Thoracic aorta (tissue), 2 donors: ENCODE results near the gene ZDHHC15. TPM values are rescaled to one million over a fixed set of nuclear protein-coding genes. Genes with fewer than 3 reads are reported as not detected.
"Not testable (repeated sequence)": the region's sequence is repeated elsewhere in the genome, so short reads cannot be mapped to it uniquely, and the experiment has no call there.

Source experiments
- ATAC-seq: fragments of 150-250 bp; one replicate; pipeline ENCODE4 v1.8.0; 2017; ENCODE audit warnings: low read depth; ENCODE audit not compliant: insufficient number of reproducible peaks, low FRiP score
- DNase-seq: peaks from one replicate; pipeline ENCODE4 v3.0.0-alpha.2; 2020; ENCODE audit warnings: low spot score
- H3K27ac ChIP-seq, 2 donors: fragments of 200-600 bp; sonication (generic); 1 replicate in 1 of 2; 2 replicates in 1 of 2; pipeline ENCODE4 v1.5.1; 2016; ENCODE audit warnings: mild to moderate bottlenecking in 2 of 2, moderate library complexity in 2 of 2
- H3K27me3 ChIP-seq: fragments of 200-600 bp; sonication (generic); replicated peaks from 2 replicates; pipeline ENCODE4 v1.6.0; 2016; ENCODE audit warnings: mild to moderate bottlenecking; ENCODE audit not compliant: insufficient read depth
- H3K36me3 ChIP-seq: fragments of 200-600 bp; sonication (generic); one replicate; pipeline ENCODE4 v1.5.1; 2016
- H3K4me1 ChIP-seq, 2 donors: fragments of 200-600 bp; sonication (generic); 1 replicate in 1 of 2; 2 replicates in 1 of 2; pipeline versions ENCODE4 v1.5.1 to v1.6.0; 2016; ENCODE audit warnings: low read depth in 2 of 2, mild to moderate bottlenecking in 1 of 2; ENCODE audit not compliant: control insufficient read depth in 1 of 2
- H3K4me3 ChIP-seq: fragments of 200-600 bp; sonication (generic); 2 replicates; pipeline ENCODE4 v1.5.1; 2016; ENCODE audit warnings: mild to moderate bottlenecking
- H3K9me3 ChIP-seq: fragments of 200-600 bp; sonication (generic); 2 replicates; pipeline ENCODE4 v1.5.1; 2016
- CTCF ChIP-seq: fragments of 200-600 bp; sonication (generic); IDR thresholded peaks from one replicate; pipeline ENCODE4 v1.5.1; 2019; ENCODE audit warnings: antibody characterized with exemption
- total RNA-seq, 2 donors: library from RNA; depleted of rRNA; stranded (reverse); fragments of >200 nt; gene quantifications; one replicate each; pipeline versions ENCODE4 v1.1.0 to v1.2.3, GENCODE V29; 2016

The ZDHHC15 gene
- total RNA-seq, 2 donors from 2014 or later: 4.3 to 7.9 TPM

GRCh38 chrX:75366861-75367260 lies 156.0 kb downstream of the ZDHHC15 start:
- Histone ChIP-seq H3K27ac (no peak overlapping the region), H3K36me3 (no peaks in the 10 kb centered on the region), H3K4me1 (no peaks in the 10 kb centered on the region), H3K27me3 (no peaks in the 10 kb centered on the region), H3K4me3 (no peak overlapping the region), H3K9me3 (no peaks in the 10 kb centered on the region)
- no peak for TF ChIP-seq CTCF
- ATAC-seq: no peak
- no peak for DNase-seq

GRCh38 chrX:75365243-75365975 lies 157.4 kb downstream of the ZDHHC15 start:
- DNase-seq (no peak), ATAC-seq (no peak)
- H3K27ac ChIP-seq: no peak overlapping the region
- no peak for TF ChIP-seq CTCF
- H3K27me3 ChIP-seq: no peaks in the 10 kb centered on the region
- H3K4me1 ChIP-seq: no peaks in the 10 kb centered on the region
- no peaks in the 10 kb centered on the region for H3K36me3 ChIP-seq
- no peaks in the 10 kb centered on the region for H3K9me3 ChIP-seq
- no peak overlapping the region for H3K4me3 ChIP-seq

GRCh38 chrX:75361788-75362187 lies 161.0 kb downstream of the ZDHHC15 start:
- Histone ChIP-seq H3K27me3 (no peaks in the 10 kb centered on the region), H3K27ac (no peak overlapping the region), H3K36me3 (no peaks in the 10 kb centered on the region), H3K4me1 (no peaks in the 10 kb centered on the region), H3K9me3 (no peaks in the 10 kb centered on the region), H3K4me3 (no peak overlapping the region)
- DNase-seq: no peak
- no peak for TF ChIP-seq CTCF
- ATAC-seq: no peak

GRCh38 chrX:75348601-75349000 lies 174.2 kb downstream of the ZDHHC15 start:
- H3K36me3 ChIP-seq, H3K4me1 ChIP-seq, ATAC-seq, DNase-seq, H3K27ac ChIP-seq, H3K9me3 ChIP-seq, H3K4me3 ChIP-seq, H3K27me3 ChIP-seq: not testable (repeated sequence)

GRCh38 chrX:75337525-75337924 lies 185.3 kb downstream of the ZDHHC15 start:
- H3K9me3 ChIP-seq: no peaks in the 10 kb centered on the region
- no peak overlapping the region for H3K27ac ChIP-seq
- H3K36me3 ChIP-seq: no peaks in the 10 kb centered on the region
- no peaks in the 10 kb centered on the region for H3K4me1 ChIP-seq
- H3K4me3 ChIP-seq: no peak overlapping the region
- H3K27me3 ChIP-seq: no peaks in the 10 kb centered on the region
- ATAC-seq (no peak), DNase-seq (no peak)
- TF ChIP-seq CTCF: no peak

GRCh38 chrX:75335127-75335458 lies 187.7 kb downstream of the ZDHHC15 start:
- DNase-seq: no peak
- no peak for TF ChIP-seq CTCF
- H3K4me3 ChIP-seq: no peak overlapping the region
- no peaks in the 10 kb centered on the region for H3K36me3 ChIP-seq
- no peak overlapping the region for H3K27ac ChIP-seq
- no peaks in the 10 kb centered on the region for H3K4me1 ChIP-seq
- no peak for ATAC-seq
- H3K27me3 ChIP-seq: no peaks in the 10 kb centered on the region
- H3K9me3 ChIP-seq: no peaks in the 10 kb centered on the region

- not testable (repeated sequence) for H3K36me3 ChIP-seq, H3K4me3 ChIP-seq, H3K27me3 ChIP-seq, H3K9me3 ChIP-seq, H3K27ac ChIP-seq, ATAC-seq, DNase-seq, H3K4me1 ChIP-seq
These were observed 188.3 kb downstream of the ZDHHC15 start for GRCh38 chrX:75334407-75335126.
